GM12892 (cell line): Measurements from ENCODE around the gene ADGRG7. TPM values are rescaled to one million over a fixed set of nuclear protein-coding genes. Genes with fewer than 3 reads are reported as not detected.

Experiments
- DNase-seq: peaks from one replicate; pipeline ENCODE4 v3.0.0; 2011; ENCODE audit not compliant: insufficient read length
- FAIRE-seq: peaks from 2 replicates; lab custom pipeline; 2011; peaks lifted over from hg19 to GRCh38; lab: Jason Lieb, UNC
- POLR2A ChIP-seq: IDR thresholded peaks from 2 replicates; pipeline ENCODE4 v1.6.1; 2011; ENCODE audit warnings: low read depth, low read length, control low read depth
- POLR2AphosphoS5 ChIP-seq: IDR thresholded peaks from 2 replicates; pipeline ENCODE4 v1.6.1; 2011; ENCODE audit warnings: low read depth, low read length, control low read depth
- TAF1 ChIP-seq: IDR thresholded peaks from 2 replicates; pipeline ENCODE4 v1.6.1; 2011; ENCODE audit warnings: low read depth, mild to moderate bottlenecking, control low read depth, low read length, borderline replicate concordance
- polyA plus RNA-seq: library from polyadenylated mRNA; unstranded; fragments of >200 nt; gene quantifications from one replicate; pipeline ENCODE4 v1.2.1, GENCODE V29; 2012; ENCODE audit warnings: missing spikeins, inconsistent platforms; ENCODE audit not compliant: missing spikeins

The ADGRG7 gene, protein sequence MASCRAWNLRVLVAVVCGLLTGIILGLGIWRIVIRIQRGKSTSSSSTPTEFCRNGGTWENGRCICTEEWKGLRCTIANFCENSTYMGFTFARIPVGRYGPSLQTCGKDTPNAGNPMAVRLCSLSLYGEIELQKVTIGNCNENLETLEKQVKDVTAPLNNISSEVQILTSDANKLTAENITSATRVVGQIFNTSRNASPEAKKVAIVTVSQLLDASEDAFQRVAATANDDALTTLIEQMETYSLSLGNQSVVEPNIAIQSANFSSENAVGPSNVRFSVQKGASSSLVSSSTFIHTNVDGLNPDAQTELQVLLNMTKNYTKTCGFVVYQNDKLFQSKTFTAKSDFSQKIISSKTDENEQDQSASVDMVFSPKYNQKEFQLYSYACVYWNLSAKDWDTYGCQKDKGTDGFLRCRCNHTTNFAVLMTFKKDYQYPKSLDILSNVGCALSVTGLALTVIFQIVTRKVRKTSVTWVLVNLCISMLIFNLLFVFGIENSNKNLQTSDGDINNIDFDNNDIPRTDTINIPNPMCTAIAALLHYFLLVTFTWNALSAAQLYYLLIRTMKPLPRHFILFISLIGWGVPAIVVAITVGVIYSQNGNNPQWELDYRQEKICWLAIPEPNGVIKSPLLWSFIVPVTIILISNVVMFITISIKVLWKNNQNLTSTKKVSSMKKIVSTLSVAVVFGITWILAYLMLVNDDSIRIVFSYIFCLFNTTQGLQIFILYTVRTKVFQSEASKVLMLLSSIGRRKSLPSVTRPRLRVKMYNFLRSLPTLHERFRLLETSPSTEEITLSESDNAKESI
- polyA plus RNA-seq, result not detected

DNA sequence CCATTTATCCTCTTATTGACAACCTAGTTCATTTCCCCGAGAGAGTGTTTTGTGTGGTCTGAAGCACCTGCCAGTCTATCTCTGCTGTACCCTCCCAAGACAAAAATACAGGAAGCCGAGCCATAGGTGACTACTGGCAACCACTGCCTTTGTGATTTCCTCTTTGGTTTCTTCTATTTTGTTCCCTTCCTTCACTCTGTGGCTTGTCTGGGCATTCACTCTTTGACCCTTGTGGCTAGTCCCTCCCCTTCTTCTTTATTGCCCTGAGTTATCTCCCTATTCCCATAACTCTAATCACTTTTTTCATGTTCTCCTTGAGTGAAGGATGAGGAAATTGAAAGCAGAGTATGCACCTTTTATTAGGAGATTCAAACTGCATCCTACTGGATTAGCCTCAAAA, at the start of gene ADGRG7:
ADGRG7 (plus strand) TSS at position 297 of the 400 bp plus-strand sequence. CDS start 256 bp downstream, outside the sequence.
- TF ChIP-seq TAF1 (no peak), POLR2AphosphoS5 (no peak), POLR2A (no peak)
- FAIRE-seq (no peak), DNase-seq (no peak)

DNA sequence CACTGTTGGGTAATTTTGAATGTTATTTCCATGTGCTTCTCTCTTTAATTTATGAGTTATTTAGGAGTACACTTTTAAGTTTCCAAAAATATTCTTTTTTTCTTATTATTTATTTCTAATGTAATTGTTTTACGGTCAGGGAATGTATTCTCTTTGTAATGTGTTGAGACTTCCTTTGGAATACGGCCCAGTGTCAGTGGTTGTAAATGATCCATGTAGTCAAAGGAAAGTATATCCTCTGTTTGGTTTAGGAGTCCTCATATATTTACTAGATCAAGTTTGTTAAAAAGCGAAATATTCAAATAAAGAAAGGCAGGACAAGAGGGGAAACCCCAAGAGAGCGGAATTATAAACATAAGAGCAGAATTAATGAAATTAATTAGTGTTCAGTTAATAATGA, 49.0 kb upstream of the ADGRG7 start:
- no peak for DNase-seq
- no peak for TF ChIP-seq POLR2AphosphoS5
- no peak for TF ChIP-seq TAF1
- TF ChIP-seq POLR2A, result no peak
- FAIRE-seq, result no peak

DNA sequence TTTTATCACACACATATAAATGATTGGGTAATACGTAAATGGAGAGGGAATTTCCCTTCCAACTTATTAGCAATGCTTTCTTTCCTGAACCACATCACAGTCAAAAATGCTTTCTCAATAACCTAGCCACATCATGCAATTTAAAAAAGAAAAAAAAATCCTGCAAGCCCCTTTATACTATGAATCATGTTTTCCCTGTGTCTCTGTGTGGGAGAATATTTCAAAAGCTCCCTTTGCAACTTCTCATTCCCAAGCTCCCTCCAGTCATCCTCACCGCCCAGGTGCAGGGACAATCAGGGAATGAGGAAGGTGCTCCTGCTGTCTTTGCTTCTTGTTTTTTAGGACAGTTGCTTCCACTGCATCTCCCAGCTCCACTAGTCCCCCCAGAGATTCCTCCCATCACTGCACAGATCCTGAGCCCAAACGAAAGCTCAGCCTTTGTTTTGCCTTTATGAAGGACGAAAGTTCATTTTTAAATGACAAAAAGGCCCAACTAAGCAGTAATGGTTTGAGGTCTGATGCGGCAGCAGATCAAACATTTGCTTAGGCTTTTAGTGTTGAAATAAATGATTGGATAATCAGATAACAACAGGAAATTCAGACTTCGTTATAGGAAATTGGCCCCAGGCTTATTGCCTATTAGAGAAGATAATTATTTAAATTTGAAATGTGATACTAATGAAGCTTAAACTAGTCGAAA, 47.8 kb upstream of the ADGRG7 start:
- FAIRE-seq (no peak), DNase-seq (no peak)
- TF ChIP-seq POLR2A (no peak), POLR2AphosphoS5 (no peak), TAF1 (no peak)

DNA sequence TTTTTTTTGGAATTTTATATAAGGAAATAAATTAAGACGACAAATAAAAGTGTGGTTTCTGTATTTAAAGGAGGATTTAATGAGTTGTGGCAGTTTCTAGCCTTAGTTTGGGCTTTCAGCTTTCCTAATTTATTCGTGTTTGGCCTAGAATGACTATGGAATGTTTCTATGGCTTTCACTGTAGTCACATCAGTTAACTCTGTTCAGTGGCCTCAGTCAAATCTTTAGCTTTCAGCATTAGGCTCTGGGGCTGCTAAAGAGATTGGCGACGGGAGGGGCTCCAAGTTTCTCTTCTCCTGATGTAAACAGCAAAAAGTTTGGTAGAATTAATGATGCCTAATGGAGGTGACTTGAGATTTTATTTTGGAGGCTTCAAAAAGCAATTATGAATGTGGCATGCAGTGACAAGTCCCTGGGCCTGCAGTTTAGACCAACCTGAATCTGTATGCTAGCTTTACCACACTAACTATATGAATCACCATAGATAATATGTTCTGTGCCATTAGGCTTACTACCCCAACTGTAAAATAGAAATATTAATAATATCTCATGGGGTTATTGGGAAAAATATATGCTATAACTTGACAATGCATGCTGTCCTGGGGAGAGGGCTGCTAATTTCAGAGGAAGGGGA, 47.1 kb upstream of the ADGRG7 start:
- TF ChIP-seq POLR2A (no peak), TAF1 (no peak), POLR2AphosphoS5 (no peak)
- no peak for DNase-seq
- FAIRE-seq, result no peak

DNA sequence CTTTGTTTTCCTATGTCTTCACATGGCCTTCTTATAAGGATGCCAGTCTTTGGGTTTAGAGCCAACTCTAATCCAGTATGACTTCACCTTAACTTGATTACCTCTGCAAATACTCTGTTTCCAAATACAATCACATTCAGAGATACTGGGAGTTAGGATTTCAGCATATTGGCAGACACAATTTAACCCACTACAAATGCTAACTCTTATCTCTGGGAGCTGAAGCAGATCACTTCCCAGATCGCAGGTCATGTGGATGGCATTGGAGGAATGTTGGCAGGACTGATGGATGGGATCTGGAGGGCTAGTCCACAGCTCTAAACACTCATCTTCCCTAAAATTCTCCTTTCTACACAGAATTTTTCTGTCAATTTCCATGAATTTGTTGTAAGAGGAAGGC, 46.2 kb upstream of the ADGRG7 start:
- FAIRE-seq, result no peak
- no peak for DNase-seq
- TF ChIP-seq TAF1 (no peak), POLR2AphosphoS5 (no peak), POLR2A (no peak)

DNA sequence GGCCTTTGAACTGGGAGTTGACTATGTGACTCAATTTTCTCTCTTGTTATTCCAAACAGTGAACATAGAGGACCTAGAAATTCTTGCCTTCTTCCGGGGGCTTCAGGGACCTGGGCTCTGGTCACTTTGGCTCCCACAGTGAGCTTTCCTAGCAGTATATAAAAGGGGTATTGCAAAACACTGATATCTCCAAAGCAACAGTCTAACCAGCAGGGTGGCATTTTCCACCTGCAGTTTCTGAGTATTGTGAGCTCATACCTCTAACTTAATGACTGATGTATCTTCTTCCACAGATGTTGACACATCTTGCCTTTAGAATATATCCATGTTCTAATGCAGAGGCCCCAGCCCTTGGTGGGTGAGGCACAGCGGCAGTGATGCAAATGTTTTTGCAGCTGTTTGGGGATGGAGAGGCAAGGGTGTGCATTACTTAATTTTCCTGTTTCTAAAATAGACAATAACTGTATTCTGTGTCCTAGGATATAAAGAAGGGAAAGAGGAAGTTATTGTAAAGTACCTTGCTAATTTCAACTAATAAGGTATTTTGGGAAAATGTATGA, 45.7 kb upstream of the ADGRG7 start:
- FAIRE-seq (no peak), DNase-seq (no peak)
- no peak for TF ChIP-seq POLR2AphosphoS5
- no peak for TF ChIP-seq TAF1
- TF ChIP-seq POLR2A, result no peak

DNA sequence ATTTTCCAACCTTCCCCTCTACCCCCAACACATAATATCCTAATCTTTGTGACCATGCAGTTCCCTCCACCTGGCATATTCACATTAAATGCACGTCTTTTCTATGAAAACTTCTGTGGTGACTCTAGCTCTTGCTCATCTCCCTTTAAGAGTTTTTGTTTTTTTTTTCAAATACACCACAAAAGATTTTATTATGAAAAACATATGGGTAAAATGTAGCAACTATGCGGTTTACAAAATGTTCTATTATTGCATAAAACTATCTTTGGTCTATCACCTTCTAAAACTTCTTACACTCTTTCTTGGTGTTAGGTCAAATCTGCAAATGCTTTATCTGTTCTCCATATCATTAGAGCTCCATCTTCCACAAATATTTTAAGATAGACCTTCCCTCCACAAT, 38.6 kb upstream of the ADGRG7 start:
- TF ChIP-seq POLR2A, result no peak
- no peak for TF ChIP-seq POLR2AphosphoS5
- TF ChIP-seq TAF1, result no peak
- no peak for FAIRE-seq
- DNase-seq, result no peak

DNA sequence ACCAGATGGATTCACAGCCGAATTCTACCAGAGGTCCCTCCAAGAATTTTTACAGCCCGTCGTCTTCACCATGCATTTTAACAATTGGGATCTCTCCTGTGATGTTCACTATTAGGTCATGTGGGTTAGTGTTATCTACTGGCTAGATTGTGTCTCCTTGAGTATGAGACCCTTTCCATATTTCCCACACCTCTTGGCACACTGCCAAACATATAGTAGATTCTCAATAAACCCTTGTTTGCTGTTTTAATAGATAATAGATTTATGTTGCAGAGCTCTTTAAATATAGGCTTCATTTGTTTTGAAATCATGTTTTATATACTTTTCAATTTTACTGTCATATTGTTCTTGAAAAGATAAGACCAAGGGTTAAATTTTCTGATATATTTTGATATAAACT, 34.9 kb upstream of the ADGRG7 start:
- DNase-seq, result no peak
- no peak for TF ChIP-seq POLR2A
- TF ChIP-seq POLR2AphosphoS5, result no peak
- no peak for TF ChIP-seq TAF1
- FAIRE-seq, result no peak

DNA sequence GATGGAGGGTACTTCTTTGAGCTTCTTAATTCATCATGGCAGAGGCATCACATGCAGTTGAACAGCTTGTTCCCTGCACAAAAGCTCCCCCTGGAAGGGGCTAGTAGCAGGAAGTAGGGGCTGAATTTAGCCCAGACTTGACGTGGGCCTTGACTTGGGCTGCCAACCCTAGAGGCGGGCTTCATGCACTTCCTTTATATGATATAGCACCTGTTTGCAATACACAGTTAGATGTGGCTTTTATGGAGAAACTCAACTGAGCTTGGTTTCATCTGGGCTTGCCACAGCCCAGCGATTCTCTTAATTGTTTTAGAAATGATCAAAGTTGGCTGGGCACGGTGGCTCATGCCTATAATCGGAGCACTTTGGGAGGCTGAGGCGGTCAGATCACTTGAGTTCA, 33.7 kb upstream of the ADGRG7 start:
- TF ChIP-seq TAF1 (no peak), POLR2AphosphoS5 (no peak), POLR2A (no peak)
- FAIRE-seq, result no peak
- DNase-seq, result no peak

DNA sequence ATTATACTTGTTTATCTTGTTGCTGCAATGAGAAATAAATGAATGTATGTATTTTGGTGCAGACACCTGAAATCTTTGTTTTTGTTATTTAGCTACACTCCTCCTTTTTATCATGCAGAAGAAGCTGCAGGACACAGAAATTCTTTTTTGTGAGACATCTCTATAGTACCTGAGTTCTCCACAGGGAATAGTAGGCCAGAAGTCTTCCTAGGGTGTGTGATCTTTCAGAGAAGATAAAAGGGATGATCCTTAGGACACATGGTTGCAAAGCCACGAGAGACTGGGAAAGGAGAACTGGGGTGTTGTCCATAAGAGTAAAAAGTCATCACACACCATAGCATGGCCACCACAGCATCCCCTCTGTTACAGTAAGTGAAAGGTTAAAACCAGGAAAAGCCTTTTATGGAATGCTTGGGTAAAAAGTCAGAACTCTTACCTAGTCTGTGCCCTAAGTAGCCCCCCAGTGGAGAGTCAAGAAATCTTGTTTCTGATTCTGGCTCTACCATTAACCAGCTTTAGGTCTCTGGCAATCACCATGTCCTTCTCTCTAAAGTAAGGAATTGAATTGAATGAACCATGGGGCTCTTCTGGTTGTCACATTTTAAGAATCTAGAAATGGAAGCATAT, 31.9 kb upstream of the ADGRG7 start:
- DNase-seq, result no peak
- TF ChIP-seq TAF1 (no peak), POLR2A (no peak), POLR2AphosphoS5 (no peak)
- FAIRE-seq, result no peak

DNA sequence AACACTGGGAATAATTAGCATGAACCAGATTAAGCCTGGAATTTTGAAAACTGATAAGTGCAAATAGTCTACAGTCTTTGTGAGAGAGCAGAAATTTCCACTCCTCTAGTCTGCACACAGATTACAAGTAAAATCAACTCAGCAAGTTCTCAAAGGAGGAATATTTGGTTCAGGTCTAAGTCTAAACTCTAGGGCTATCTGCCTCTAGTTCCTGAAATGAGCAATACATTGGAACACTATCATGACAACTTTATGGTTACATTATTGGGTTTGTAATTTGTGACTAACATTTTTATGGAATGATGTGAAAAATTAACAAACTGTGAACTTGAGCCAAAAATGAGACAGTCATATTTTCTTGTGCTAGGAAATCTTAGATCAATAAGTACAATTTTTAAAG, 30.8 kb upstream of the ADGRG7 start:
- FAIRE-seq (no peak), DNase-seq (no peak)
- TF ChIP-seq POLR2A, result no peak
- no peak for TF ChIP-seq TAF1
- no peak for TF ChIP-seq POLR2AphosphoS5
